Fibroblast of lung (primary cell): ENCODE measurements around the gene SDE2. TPM values are rescaled to one million over a fixed set of nuclear protein-coding genes. Genes with fewer than 3 reads are reported as not detected.

Source experiments
- DNase-seq, 2 donors: peaks; one replicate each; pipeline versions ENCODE4 v3.0.0 to v3.0.0-alpha.2; 2010; ENCODE audit warnings: low read depth in 2 of 2
- H2AFZ ChIP-seq: 2 replicates; pipeline ENCODE4 v1.5.1; 2012; ENCODE audit warnings: low read length, control low read depth, inconsistent platforms
- H3K27ac ChIP-seq: 2 replicates; pipeline ENCODE4 v1.5.1; 2011; ENCODE audit warnings: low read length, control low read depth; ENCODE audit not compliant: insufficient read depth
- H3K27me3 ChIP-seq: 2 replicates; pipeline ENCODE4 v1.5.1; 2011; ENCODE audit warnings: mild to moderate bottlenecking, low read length; ENCODE audit not compliant: control insufficient read depth, insufficient read depth
- H3K36me3 ChIP-seq: 2 replicates; pipeline ENCODE4 v1.5.1; 2011; ENCODE audit warnings: low read length; ENCODE audit not compliant: control insufficient read depth, insufficient read depth
- H3K4me1 ChIP-seq: 2 replicates; pipeline ENCODE4 v1.5.1; 2011; ENCODE audit warnings: low read length; ENCODE audit not compliant: control insufficient read depth, insufficient read depth; ENCODE audit errors: extremely low read depth
- H3K4me2 ChIP-seq: 2 replicates; pipeline ENCODE4 v1.5.1; 2011; ENCODE audit warnings: low read length, control low read depth; ENCODE audit not compliant: insufficient read depth; ENCODE audit errors: extremely low read depth
- H3K4me3 ChIP-seq, 4 experiments: fragments of 200-600 bp in 1 of 4; sonication (generic) in 1 of 4; replicated peaks in 1 of 4; 2 replicates each; pipeline ENCODE4 v1.5.1; 2011 to 2016; ENCODE audit warnings: low read length in 4 of 4, low read depth in 3 of 4, mild to moderate bottlenecking in 3 of 4, control low read depth in 2 of 4, inconsistent platforms in 1 of 4, mixed read lengths in 1 of 4; ENCODE audit not compliant: insufficient read depth in 1 of 4; ENCODE audit errors: control extremely low read depth in 1 of 4
- H3K79me2 ChIP-seq: 2 replicates; pipeline ENCODE4 v1.5.1; 2012; ENCODE audit warnings: mild to moderate bottlenecking, low read length, inconsistent platforms; ENCODE audit not compliant: control insufficient read depth, insufficient read depth
- H3K9ac ChIP-seq: 2 replicates; pipeline ENCODE4 v1.5.1; 2011; ENCODE audit warnings: mild to moderate bottlenecking, low read length, control low read depth; ENCODE audit not compliant: insufficient read depth
- H3K9me3 ChIP-seq: 2 replicates; pipeline ENCODE4 v1.5.1; 2012; ENCODE audit warnings: low read depth, low read length; ENCODE audit not compliant: control insufficient read depth, insufficient read depth
- H4K20me1 ChIP-seq: 2 replicates; pipeline ENCODE4 v1.5.1; 2011; ENCODE audit warnings: low read length; ENCODE audit not compliant: control insufficient read depth, insufficient read depth; ENCODE audit errors: extremely low read depth
- CTCF ChIP-seq, 2 donors: IDR thresholded peaks in 1 of 2; conservative IDR thresholded peaks in 1 of 2; 1 replicate in 1 of 2; 2 replicates in 1 of 2; pipeline ENCODE4 v1.5.1; 2011 to 2012; ENCODE audit warnings: low read length in 2 of 2, control low read depth in 1 of 2, inconsistent platforms in 1 of 2, low read depth in 1 of 2, mild to moderate bottlenecking in 1 of 2
- EZH2 ChIP-seq: IDR thresholded peaks from 2 replicates; pipeline ENCODE4 v1.5.1; 2012; ENCODE audit warnings: low read length, control low read depth, mild to moderate bottlenecking; ENCODE audit errors: missing control alignments
- polyA plus RNA-seq, 2 donors: library from polyadenylated mRNA; depleted of rRNA in 1 of 2; stranded (reverse) in 1 of 2; unstranded in 1 of 2; fragments of >200 nt; gene quantifications; 2 replicates each; pipeline ENCODE4 v1.2.1, GENCODE V29; 2011 to 2012; ENCODE audit warnings: missing spikeins in 1 of 2
- total RNA-seq: library from RNA; depleted of rRNA; stranded (reverse); fragments of >200 nt; gene quantifications from 2 replicates; pipeline ENCODE4 v1.2.1, GENCODE V29; 2014

The SDE2 gene
- total and polyA plus RNA-seq, 2 donors (not counting 1 experiment from before 2014, with no cell fraction given): 17.2 to 25.8 TPM

- Histone ChIP-seq H3K27ac (no peak overlapping the region), H3K79me2 (no peaks in the 10 kb centered on the region), H3K9ac (no peak overlapping the region), H3K4me2 (no peak overlapping the region), H3K9me3 (no peaks in the 10 kb centered on the region), H4K20me1 (no peaks in the 10 kb centered on the region), H3K4me3 (no peak overlapping the region), H2AFZ (no peak overlapping the region), H3K36me3 (no peaks in the 10 kb centered on the region), H3K27me3 (peaks cover 9% of the 10 kb centered on the region), H3K4me1 (no peaks in the 10 kb centered on the region)
- TF ChIP-seq EZH2: no peak
- TF ChIP-seq CTCF (conservative IDR thresholded peaks at IDR 0.05 in 1 of 2, IDR thresholded peaks at IDR 0.05 in 1 of 2; ENCODE audit: low read depth in 1 of 2, low read length in 2 of 2): no peak
- DNase-seq: no peak
Measured at GRCh38 chr1:226023735-226024134, 24.6 kb upstream of the SDE2 start.

GRCh38 chr1:226021801-226022200 is 22.7 kb upstream of the SDE2 start:
- TF ChIP-seq EZH2 (no peak), CTCF (conservative IDR thresholded peaks at IDR 0.05 in 1 of 2, IDR thresholded peaks at IDR 0.05 in 1 of 2; ENCODE audit: low read depth in 1 of 2, low read length in 2 of 2) (no peak)
- Histone ChIP-seq H3K79me2 (no peaks in the 10 kb centered on the region), H3K27ac (no peak overlapping the region), H3K4me2 (no peak overlapping the region), H3K9ac (no peak overlapping the region), H3K36me3 (no peaks in the 10 kb centered on the region), H3K4me3 (no peak overlapping the region), H3K9me3 (no peaks in the 10 kb centered on the region), H4K20me1 (no peaks in the 10 kb centered on the region), H3K4me1 (no peaks in the 10 kb centered on the region), H3K27me3 (no peaks in the 10 kb centered on the region), H2AFZ (no peak overlapping the region)
- DNase-seq: no peak

- no peak overlapping the region for H3K9ac ChIP-seq
- H3K4me2 ChIP-seq: no peak overlapping the region
- no peaks in the 10 kb centered on the region for H4K20me1 ChIP-seq
- no peaks in the 10 kb centered on the region for H3K9me3 ChIP-seq
- no peaks in the 10 kb centered on the region for H3K36me3 ChIP-seq
- H3K27ac ChIP-seq: no peak overlapping the region
- no peaks in the 10 kb centered on the region for H3K27me3 ChIP-seq
- DNase-seq: no peak
- no peak for TF ChIP-seq EZH2
- no peaks in the 10 kb centered on the region for H3K79me2 ChIP-seq
- H3K4me3 ChIP-seq: no peak overlapping the region
- H3K4me1 ChIP-seq: no peaks in the 10 kb centered on the region
- H2AFZ ChIP-seq: no peak overlapping the region
Measured at GRCh38 chr1:226021401-226021800, 22.3 kb upstream of the SDE2 start.
